DMS153 treated with DMSO at 0.1 percent for 48 hours (cell line): ENCODE data around the gene F2RL2.

Experiments
- DNase-seq: peaks from one replicate; lab custom pipeline; 2025; ENCODE audit not compliant: unreplicated experiment; lab: John Stamatoyannopoulos, UW

Gene F2RL2

GRCh38 chr5:76585783-76586217, 37.4 kb downstream of the F2RL2 start:
- DNase-seq, result no peak

GRCh38 chr5:76583163-76584047, 39.8 kb downstream of the F2RL2 start:
- DNase-seq, result no peak

- no peak for DNase-seq
Measured at GRCh38 chr5:76582230-76583162, 40.7 kb downstream of the F2RL2 start.

- DNase-seq, result no peak
Measured at GRCh38 chr5:76580981-76581380, 42.2 kb downstream of the F2RL2 start.

- no peak for DNase-seq
Measured at GRCh38 chr5:76579166-76579937, 43.9 kb downstream of the F2RL2 start.

- DNase-seq, result no peak
Measured at GRCh38 chr5:76576996-76577395, 46.2 kb downstream of the F2RL2 start.

GRCh38 chr5:76576450-76576849, 46.8 kb downstream of the F2RL2 start:
- DNase-seq, result no peak

GRCh38 chr5:76571559-76571958, 51.6 kb downstream of the F2RL2 start:
- no peak for DNase-seq

- no peak for DNase-seq
Measured at GRCh38 chr5:76570153-76570552, 53.0 kb downstream of the F2RL2 start.
